ENCODE measurements around the gene CORO7. TPM values are rescaled to one million over a fixed set of nuclear protein-coding genes. Genes with fewer than 3 reads are reported as not detected.

The CORO7 gene
- total RNA-seq, 2 experiments from 2014 or later, result 66.2 to 73.1 TPM

DNA sequence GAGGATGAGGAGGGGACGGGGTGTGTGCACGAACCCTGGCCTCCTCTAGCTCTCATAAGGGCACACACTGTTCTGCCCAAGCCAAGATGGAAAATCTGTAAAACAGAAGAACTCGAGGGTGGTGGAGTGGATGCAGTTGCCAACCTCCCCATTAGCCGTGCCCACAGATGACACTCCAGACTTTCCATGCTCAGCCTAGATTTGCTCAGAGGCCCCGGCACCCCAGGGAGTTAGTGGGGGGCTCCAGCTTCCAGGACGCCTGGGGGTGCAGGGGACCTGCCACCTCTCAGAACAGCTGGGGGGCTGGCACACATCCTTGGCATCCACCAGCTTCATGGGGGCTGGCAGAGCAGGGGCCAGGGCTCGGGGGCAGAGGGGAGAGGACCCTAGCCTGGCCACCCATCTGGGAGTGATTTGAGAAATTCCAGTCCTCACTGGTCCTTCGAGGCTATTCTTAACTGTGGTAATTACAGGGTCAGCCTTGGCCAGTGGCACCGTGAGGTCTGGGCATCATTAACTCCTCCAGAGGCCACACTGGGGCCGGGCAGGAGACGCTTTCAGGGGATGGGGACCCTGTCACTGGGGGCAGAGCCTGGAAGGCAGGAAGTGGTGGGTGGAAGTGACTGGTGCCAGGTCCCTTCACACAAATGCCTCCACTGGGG, 30.5 kb downstream of the CORO7 start:
- no peak for DNase-seq
- no peaks in the 10 kb centered on the region for H3K9me3 Mint-ChIP-seq
- no peak overlapping the region for H3K4me3 Mint-ChIP-seq
- no peaks in the 10 kb centered on the region for H3K27me3 Mint-ChIP-seq
- peak overlapping the region; percentile 6 for H3K27ac Mint-ChIP-seq
- no peaks in the 10 kb centered on the region for H3K36me3 Mint-ChIP-seq
- H3K4me1 Mint-ChIP-seq, result no peaks in the 10 kb centered on the region

DNA sequence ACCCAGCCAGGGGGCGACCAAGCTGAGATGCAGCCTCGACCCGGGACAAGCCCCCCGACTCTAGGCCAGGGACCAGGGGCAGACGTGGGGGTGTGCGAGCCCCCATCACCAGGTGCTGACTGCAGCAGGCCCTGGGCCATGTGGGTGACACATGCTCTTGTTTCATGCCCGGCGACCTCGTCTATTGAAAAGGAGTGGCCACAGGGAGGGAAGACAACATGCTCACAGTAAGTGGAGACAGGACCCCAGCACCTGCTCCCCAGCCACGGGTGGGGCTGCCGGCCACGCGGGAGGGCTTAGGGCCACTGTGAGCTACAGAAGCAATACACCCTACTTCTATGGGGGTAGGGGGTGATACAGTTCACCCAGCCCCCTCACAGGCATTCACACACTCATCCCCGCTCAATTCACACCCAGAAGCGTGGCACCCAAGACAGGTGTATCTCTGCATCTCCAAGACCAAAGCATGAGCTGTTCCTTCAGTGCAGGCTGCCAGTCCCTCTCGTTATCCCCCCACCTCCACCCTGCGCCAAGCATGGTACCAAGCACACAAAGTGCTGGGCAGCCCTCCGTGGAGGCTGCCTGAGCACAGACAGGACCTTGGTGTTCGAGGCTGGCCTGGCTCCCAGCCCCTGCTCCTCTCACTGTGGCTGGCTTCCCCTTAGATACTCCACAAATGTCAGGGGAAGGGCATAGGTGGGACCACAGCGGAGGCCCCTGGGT, 31.2 kb downstream of the CORO7 start:
- no peaks in the 10 kb centered on the region for H3K36me3 Mint-ChIP-seq
- DNase-seq, result no peak
- no peaks in the 10 kb centered on the region for H3K4me1 Mint-ChIP-seq
- no peaks in the 10 kb centered on the region for H3K9me3 Mint-ChIP-seq
- H3K27ac Mint-ChIP-seq, result no peak overlapping the region
- H3K4me3 Mint-ChIP-seq, result no peak overlapping the region
- no peaks in the 10 kb centered on the region for H3K27me3 Mint-ChIP-seq

DNA sequence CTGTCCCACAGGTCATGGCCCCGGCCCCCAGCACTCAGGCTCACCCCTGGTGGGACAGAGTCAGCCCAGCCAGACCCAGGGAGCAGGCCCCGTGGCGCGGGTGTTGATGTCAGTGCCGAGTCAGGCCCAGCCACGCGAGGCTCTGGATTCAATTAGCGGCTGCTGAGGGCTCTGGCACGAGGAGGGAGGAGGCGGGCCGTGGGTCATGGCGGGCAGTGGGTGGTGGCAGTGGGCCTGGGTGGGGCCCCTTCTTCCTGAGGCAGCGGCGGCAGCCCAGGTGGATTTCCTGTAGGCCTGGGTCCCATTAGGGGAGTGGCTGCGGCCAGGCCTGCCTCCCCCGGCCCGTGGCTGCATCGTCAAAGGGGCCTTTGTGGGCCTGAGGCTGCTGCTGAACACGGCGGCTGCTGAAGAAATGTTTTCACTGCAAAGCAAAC, 31.9 kb downstream of the CORO7 start:
- Mint-ChIP-seq H3K4me1 (no peaks in the 10 kb centered on the region), H3K4me3 (no peak overlapping the region), H3K9me3 (no peaks in the 10 kb centered on the region), H3K27ac (no peak overlapping the region), H3K27me3 (no peaks in the 10 kb centered on the region), H3K36me3 (no peaks in the 10 kb centered on the region)
- no peak for DNase-seq

DNA sequence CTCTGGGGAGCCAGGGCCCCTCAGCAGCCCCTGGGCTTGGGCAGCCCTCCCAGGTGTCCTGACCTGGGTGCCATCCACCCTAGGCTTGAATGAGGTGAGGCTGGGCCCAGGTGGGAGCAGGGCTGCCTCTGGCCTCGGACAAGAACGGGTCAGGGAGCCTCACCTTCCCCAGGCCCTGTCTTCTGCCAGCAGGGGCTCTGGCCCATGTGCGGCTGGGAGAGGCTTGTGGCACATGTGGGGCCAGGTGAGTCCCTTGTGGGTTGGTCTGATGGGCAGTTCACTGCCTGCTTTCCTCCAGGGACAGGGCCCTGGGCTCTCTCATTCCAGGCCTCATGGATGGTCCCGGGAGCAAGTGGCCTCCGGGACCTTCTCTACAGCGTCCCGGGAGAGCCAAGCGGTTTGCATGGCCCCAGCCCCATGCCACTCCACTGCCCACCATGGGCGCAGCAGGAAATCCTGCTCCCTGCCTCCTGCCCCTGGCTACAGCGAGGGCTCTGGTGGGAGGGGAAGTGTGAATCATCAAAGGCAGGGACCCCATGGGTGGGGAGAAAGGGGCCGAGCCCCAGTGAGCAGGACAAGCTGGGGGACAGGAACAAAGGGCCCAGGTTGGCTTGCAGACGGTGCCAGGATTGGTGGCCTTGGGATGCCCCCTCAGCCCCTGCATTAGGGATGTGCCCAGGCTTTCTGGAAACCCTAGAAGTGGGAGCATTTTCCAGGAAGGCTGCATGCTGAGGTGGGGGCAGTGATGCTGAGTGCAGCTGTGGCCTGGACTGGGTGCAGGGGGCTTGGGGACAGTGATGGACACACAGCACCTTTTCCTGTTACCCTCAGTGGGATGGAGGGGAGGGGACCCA, 32.6 kb downstream of the CORO7 start:
- H3K4me1 Mint-ChIP-seq, result no peaks in the 10 kb centered on the region
- H3K36me3 Mint-ChIP-seq, result no peaks in the 10 kb centered on the region
- H3K27ac Mint-ChIP-seq, result no peak overlapping the region
- no peak for DNase-seq
- H3K4me3 Mint-ChIP-seq, result no peak overlapping the region
- H3K27me3 Mint-ChIP-seq, result no peaks in the 10 kb centered on the region
- no peaks in the 10 kb centered on the region for H3K9me3 Mint-ChIP-seq

DNA sequence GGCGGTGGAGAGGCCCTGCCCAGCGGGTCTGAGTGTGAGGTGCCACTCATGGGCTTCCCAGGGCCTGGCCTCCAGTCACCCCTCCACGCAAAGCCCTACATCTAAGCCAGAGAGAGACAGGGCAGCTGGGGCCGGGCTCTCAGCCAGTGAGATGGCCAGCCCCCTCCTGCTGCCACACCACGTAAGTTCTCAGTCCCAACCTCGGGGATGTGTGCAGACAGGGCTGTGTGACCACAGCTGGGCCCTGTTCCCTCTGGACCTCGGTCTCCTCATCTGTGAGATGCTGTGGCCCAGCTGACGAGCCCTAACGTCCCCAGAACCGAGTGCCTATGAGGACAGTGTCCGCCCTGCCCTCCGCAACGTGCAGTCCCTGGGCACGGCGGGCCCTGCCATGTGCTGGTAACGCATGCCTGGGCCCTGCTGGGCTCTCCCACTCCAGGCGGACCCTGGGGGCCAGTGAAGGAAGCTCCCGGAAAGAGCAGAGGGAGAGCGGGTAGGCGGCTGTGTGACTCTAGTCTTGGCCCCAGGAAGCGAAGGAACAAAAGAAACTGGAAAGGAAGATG, 33.5 kb downstream of the CORO7 start:
- DNase-seq, result no peak
- no peaks in the 10 kb centered on the region for H3K4me1 Mint-ChIP-seq
- no peaks in the 10 kb centered on the region for H3K27me3 Mint-ChIP-seq
- H3K4me3 Mint-ChIP-seq, result no peak overlapping the region
- no peak overlapping the region for H3K27ac Mint-ChIP-seq
- H3K9me3 Mint-ChIP-seq, result no peaks in the 10 kb centered on the region
- no peaks in the 10 kb centered on the region for H3K36me3 Mint-ChIP-seq

DNA sequence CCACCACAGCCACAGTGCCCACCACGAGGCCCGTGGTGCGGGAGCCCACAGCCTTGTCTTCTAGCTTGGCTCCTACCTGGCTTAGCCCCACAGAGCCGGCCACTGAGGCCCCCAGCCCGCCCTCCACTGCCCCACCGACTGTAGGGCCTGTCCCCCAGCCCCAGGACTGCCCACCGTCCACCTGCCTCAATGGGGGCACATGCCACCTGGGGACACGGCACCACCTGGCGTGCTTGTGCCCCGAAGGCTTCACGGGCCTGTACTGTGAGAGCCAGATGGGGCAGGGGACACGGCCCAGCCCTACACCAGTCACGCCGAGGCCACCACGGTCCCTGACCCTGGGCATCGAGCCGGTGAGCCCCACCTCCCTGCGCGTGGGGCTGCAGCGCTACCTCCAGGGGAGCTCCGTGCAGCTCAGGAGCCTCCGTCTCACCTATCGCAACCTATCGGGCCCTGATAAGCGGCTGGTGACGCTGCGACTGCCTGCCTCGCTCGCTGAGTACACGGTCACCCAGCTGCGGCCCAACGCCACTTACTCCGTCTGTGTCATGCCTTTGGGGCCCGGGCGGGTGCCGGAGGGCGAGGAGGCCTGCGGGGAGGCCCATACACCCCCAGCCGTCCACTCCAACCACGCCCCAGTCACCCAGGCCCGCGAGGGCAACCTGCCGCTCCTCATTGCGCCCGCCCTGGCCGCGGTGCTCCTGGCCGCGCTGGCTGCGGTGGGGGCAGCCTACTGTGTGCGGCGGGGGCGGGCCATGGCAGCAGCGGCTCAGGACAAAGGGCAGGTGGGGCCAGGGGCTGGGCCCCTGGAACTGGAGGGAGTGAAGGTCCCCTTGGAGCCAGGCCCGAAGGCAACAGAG, 34.2 kb downstream of the CORO7 start:
- Mint-ChIP-seq H3K36me3 (no peaks in the 10 kb centered on the region), H3K27me3 (no peaks in the 10 kb centered on the region), H3K4me1 (no peaks in the 10 kb centered on the region), H3K27ac (no peak overlapping the region), H3K9me3 (no peaks in the 10 kb centered on the region), H3K4me3 (no peak overlapping the region)
- DNase-seq, result no peak

DNA sequence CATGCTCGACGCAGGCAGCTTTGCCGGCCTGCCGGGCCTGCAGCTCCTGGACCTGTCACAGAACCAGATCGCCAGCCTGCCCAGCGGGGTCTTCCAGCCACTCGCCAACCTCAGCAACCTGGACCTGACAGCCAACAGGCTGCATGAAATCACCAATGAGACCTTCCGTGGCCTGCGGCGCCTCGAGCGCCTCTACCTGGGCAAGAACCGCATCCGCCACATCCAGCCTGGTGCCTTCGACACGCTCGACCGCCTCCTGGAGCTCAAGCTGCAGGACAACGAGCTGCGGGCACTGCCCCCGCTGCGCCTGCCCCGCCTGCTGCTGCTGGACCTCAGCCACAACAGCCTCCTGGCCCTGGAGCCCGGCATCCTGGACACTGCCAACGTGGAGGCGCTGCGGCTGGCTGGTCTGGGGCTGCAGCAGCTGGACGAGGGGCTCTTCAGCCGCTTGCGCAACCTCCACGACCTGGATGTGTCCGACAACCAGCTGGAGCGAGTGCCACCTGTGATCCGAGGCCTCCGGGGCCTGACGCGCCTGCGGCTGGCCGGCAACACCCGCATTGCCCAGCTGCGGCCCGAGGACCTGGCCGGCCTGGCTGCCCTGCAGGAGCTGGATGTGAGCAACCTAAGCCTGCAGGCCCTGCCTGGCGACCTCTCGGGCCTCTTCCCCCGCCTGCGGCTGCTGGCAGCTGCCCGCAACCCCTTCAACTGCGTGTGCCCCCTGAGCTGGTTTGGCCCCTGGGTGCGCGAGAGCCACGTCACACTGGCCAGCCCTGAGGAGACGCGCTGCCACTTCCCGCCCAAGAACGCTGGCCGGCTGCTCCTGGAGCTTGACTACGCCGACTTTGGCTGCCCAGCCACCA, 35.1 kb downstream of the CORO7 start:
- no peaks in the 10 kb centered on the region for H3K27me3 Mint-ChIP-seq
- no peak overlapping the region for H3K4me3 Mint-ChIP-seq
- no peaks in the 10 kb centered on the region for H3K36me3 Mint-ChIP-seq
- no peak overlapping the region for H3K27ac Mint-ChIP-seq
- H3K9me3 Mint-ChIP-seq, result no peaks in the 10 kb centered on the region
- no peak for DNase-seq
- H3K4me1 Mint-ChIP-seq, result no peaks in the 10 kb centered on the region

DNA sequence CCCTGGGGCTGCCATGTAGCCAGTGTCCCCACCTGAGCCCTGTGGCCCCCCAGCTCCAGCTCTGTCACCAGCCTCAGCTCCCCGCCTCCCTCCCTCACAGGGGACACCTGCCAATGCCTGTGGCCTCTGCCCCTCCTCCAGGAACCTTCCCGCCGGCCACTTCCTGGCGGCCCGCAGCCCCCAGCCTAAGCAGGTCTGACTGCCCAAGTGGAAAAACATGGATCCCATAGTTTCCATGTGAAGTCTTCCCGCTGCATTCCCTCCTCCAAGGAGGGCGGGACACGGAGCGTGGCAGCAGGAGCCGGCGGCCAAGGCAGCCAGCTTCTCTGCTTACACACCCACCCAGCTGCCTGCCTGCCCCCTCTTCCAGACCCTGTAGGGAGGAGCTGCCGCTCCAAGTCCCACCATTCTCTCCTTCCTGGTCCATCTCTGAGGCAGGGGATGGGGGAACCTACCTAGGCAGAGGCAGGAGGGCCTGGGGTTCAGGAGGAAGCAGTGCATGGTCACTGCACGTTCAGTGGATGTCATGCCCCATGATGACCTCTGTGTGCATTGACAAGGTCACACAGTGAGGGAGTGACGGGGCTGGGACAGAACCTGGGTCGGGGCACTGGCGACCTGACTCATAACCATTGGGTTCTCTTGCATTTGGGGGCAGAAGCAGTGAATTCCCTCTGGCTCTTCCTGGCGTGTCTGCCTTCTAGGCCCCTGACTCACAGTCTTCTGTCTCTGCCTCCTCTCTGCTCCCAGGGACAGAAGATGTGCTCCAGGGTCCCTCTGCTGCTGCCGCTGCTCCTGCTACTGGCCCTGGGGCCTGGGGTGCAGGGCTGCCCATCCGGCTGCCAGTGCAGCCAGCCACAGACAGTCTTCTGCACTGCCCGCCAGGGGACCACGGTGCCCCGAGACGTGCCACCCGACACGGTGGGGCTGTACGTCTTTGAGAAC, 36.0 kb downstream of the CORO7 start:
- H3K4me3 Mint-ChIP-seq, result no peak overlapping the region
- H3K27ac Mint-ChIP-seq, result no peak overlapping the region
- no peaks in the 10 kb centered on the region for H3K9me3 Mint-ChIP-seq
- no peaks in the 10 kb centered on the region for H3K36me3 Mint-ChIP-seq
- DNase-seq, result no peak
- no peaks in the 10 kb centered on the region for H3K4me1 Mint-ChIP-seq
- H3K27me3 Mint-ChIP-seq, result no peaks in the 10 kb centered on the region

DNA sequence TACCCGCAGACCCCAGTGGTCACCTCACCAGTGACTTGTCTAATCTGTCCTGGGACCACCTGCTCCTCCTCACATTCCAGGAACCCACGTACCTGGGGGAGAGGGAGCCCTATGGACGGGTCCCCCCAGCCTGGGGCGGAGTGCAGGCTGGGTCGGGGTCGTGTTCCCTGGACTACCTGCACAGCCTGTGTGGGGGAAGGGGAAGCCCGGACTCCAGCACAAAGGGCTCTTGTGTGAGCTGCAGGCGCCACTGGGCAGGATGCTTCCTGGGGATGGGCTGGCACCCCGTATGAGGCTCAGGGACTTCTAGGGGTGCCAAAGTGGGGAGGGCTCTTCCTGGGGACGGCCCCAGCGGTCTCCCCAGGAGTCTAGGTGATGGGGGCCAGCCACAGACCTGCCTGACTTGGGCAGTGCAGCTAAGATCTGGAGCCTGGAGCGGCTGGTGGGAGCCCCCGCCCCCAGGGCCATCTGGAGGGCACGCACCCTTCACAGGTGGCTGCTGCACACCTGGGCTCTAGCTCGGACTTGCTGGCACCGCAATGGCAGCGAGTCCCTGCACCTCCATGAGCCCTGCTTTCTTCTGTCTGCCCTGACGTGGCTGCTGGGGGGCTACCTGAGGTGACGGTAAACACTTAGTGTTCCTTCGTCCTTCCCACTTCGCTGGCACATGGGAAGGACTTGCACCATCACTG, 37.3 kb downstream of the CORO7 start:
- no peak for DNase-seq
- no peak overlapping the region for H3K27ac Mint-ChIP-seq

DNA sequence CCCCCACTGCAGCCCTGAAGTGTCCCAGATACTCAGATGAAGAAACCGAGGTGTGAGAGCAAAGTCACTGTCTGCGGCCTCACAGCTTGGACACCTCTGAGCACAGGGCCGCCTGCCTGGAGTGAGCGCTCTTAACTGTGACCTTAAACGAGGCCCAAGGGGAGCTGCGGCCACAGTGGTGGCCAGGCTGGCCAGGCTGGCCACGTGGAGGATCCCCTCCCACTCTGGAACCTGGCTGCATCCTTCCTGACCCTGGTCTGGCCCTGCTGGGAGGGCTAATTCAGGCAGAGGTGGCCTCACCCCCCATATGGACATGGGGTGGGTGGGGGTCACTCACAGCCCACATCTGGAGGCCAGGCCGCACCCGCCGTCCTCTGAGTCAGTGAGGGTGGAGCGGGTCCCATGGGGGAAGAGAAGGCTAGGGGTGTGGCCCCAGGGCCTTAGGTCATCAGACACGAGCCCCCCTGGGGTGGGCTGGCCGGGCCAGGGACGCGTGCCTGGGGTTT, 38.2 kb downstream of the CORO7 start:
- H3K27ac Mint-ChIP-seq, result no peak overlapping the region
- peaks cover 1% of the 10 kb centered on the region for H3K4me1 Mint-ChIP-seq
- no peaks in the 10 kb centered on the region for H3K9me3 Mint-ChIP-seq
- H3K27me3 Mint-ChIP-seq, result no peaks in the 10 kb centered on the region
- no peak overlapping the region for H3K4me3 Mint-ChIP-seq
- no peaks in the 10 kb centered on the region for H3K36me3 Mint-ChIP-seq
- no peak for DNase-seq

More for the DNA sequence above, 37.3 kb downstream of the CORO7 start:
- no peaks in the 10 kb centered on the region for H3K36me3 Mint-ChIP-seq
- no peaks in the 10 kb centered on the region for H3K27me3 Mint-ChIP-seq
- H3K4me3 Mint-ChIP-seq, result no peak overlapping the region
- no peaks in the 10 kb centered on the region for H3K4me1 Mint-ChIP-seq
- no peaks in the 10 kb centered on the region for H3K9me3 Mint-ChIP-seq

DNA sequence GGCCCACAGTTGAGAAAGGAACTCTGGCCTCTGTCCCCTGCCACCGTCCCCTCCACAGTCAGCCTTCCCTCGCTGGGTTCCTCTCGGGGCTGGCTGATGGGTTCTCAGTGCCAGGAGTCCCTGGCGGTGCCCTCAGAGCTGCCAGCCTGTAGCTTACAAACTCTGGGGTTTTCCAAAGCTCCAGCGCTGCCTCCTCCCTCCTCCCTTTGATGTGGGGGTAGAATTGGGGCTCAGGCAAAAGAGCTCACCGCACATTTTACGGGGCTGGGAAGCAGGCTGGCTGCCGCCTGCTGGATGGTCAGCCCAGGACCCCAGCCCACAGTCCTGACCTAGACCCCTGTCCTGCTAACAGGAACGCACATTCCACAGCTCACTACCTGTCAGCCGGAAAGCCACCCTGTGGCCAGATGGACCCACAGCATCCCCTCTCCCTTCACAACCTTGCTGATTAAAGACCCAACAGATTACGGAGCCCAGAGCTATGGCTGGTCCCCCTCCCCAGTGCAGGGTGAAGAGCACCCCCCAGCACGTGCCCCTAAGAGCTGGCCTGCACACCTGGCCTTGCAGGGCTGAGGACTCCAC, 38.7 kb downstream of the CORO7 start:
- no peak overlapping the region for H3K27ac Mint-ChIP-seq
- no peaks in the 10 kb centered on the region for H3K36me3 Mint-ChIP-seq
- DNase-seq, result no peak
- H3K9me3 Mint-ChIP-seq, result no peaks in the 10 kb centered on the region
- no peaks in the 10 kb centered on the region for H3K27me3 Mint-ChIP-seq
- H3K4me1 Mint-ChIP-seq, result peaks cover 3% of the 10 kb centered on the region
- H3K4me3 Mint-ChIP-seq, result no peak overlapping the region
